WTC11 (cell line): ENCODE measurements around the gene MRPL27. TPM values are rescaled to one million over a fixed set of nuclear protein-coding genes. Genes with fewer than 3 reads are reported as not detected.

Experiments used
- ATAC-seq: fragments of 200-7000 bp; cut with Tn5 transposase; 2 replicates; pipeline ENCODE4 v1.10.0; 2021; ENCODE audit warnings: mild to moderate bottlenecking, moderate library complexity
- CTCF ChIA-PET: fragments of 300-600 bp; sonication (Branson Sonifier 250); formaldehyde crosslinking; loops from one replicate; lab custom pipeline; 2021; ENCODE audit warnings: antibody characterized with exemption; lab: Charles Lee
- POLR2A ChIA-PET: fragments of 350-600 bp; sonication (Branson Sonifier 250); formaldehyde crosslinking; loops from one replicate; lab custom pipeline; 2021; ENCODE audit warnings: antibody characterized with exemption; lab: Charles Lee
- DNase-seq: peaks from one replicate; pipeline ENCODE4 v3.0.0; 2021; ENCODE audit warnings: low spot score
- H3K27ac Mint-ChIP-seq: 2 replicates; pipeline ENCODE4 v1.8.0; 2021; ENCODE audit warnings: mixed read lengths
- H3K27me3 Mint-ChIP-seq: 2 replicates; pipeline ENCODE4 v1.8.0; 2021; ENCODE audit warnings: low read depth, mild to moderate bottlenecking, moderate library complexity, mixed read lengths
- H3K36me3 Mint-ChIP-seq: 2 replicates; pipeline ENCODE4 v1.8.0; 2021; ENCODE audit warnings: mixed read lengths
- H3K4me1 Mint-ChIP-seq: 2 replicates; pipeline ENCODE4 v1.8.0; 2022; ENCODE audit warnings: mixed read lengths
- H3K4me3 Mint-ChIP-seq: 2 replicates; pipeline ENCODE4 v1.8.0; 2021; ENCODE audit warnings: mild to moderate bottlenecking, moderate library complexity, mixed read lengths
- H3K9me3 Mint-ChIP-seq: 2 replicates; pipeline ENCODE4 v1.8.0; 2021; ENCODE audit warnings: mixed read lengths
- CREM ChIP-seq: sonication (generic); formaldehyde crosslinking; IDR thresholded peaks from 2 replicates; pipeline ENCODE4 v1.8.1; 2022; ENCODE audit warnings: mild to moderate bottlenecking, missing genetic modification reagents, moderate library complexity
- FOXK1 ChIP-seq: sonication (generic); formaldehyde crosslinking; IDR thresholded peaks from 2 replicates; pipeline ENCODE4 v1.8.0; 2022; ENCODE audit warnings: mild to moderate bottlenecking, moderate library complexity, missing genetic modification reagents
- HMGA2 ChIP-seq: fragments of 250-450 bp; sonication (Bioruptor Pico); IDR thresholded peaks from 2 replicates; pipeline ENCODE4 v1.4.0; 2021; ENCODE audit warnings: mild to moderate bottlenecking, moderate library complexity
- NFATC4 ChIP-seq: fragments of 250-450 bp; sonication (Bioruptor Pico); IDR thresholded peaks from 2 replicates; pipeline ENCODE4 v1.9.0; 2021; ENCODE audit warnings: mild to moderate bottlenecking
- NFE2L1 ChIP-seq: sonication (generic); formaldehyde crosslinking; IDR thresholded peaks from 2 replicates; pipeline ENCODE4 v1.8.1; 2023; ENCODE audit warnings: missing genetic modification reagents
- NR2C2 ChIP-seq: sonication (generic); formaldehyde crosslinking; IDR thresholded peaks from 2 replicates; pipeline ENCODE4 v1.8.0; 2022; ENCODE audit warnings: mild to moderate bottlenecking, missing genetic modification reagents
- SP1 ChIP-seq: sonication (generic); formaldehyde crosslinking; conservative IDR thresholded peaks from 2 replicates; pipeline ENCODE4 v1.8.1; 2022; ENCODE audit warnings: missing genetic modification reagents
- TEAD4 ChIP-seq: sonication (generic); formaldehyde crosslinking; IDR thresholded peaks from 2 replicates; pipeline ENCODE4 v1.8.0; 2022; ENCODE audit warnings: mild to moderate bottlenecking, missing genetic modification reagents
- ZNF138 ChIP-seq: sonication (generic); formaldehyde crosslinking; conservative IDR thresholded peaks from 2 replicates; pipeline ENCODE4 v1.8.1; 2022; ENCODE audit warnings: mild to moderate bottlenecking, moderate library complexity, missing genetic modification reagents
- ZNF263 ChIP-seq: sonication (generic); formaldehyde crosslinking; IDR thresholded peaks from 2 replicates; pipeline ENCODE4 v1.8.1; 2022; ENCODE audit warnings: low read depth, mild to moderate bottlenecking, moderate library complexity, missing genetic modification reagents
- ZNF416 ChIP-seq: fragments of 250-450 bp; sonication (Bioruptor Pico); IDR thresholded peaks from 2 replicates; pipeline ENCODE4 v1.9.0; 2021; ENCODE audit warnings: mild to moderate bottlenecking, inconsistent platforms
- total RNA-seq: library from RNA; stranded (reverse); gene quantifications from 3 replicates; pipeline ENCODE4 v1.2.3, GENCODE V29; 2021
- TF ChIP-seq, protein P1 (sequence below): sonication (generic); formaldehyde crosslinking; conservative IDR thresholded peaks from 2 replicates; pipeline ENCODE4 v1.8.1; 2022; ENCODE audit warnings: mild to moderate bottlenecking, missing genetic modification reagents
- TF ChIP-seq, protein P2 (sequence below): sonication (generic); formaldehyde crosslinking; IDR thresholded peaks from 2 replicates; pipeline ENCODE4 v1.8.1; 2023; ENCODE audit warnings: mild to moderate bottlenecking, missing genetic modification reagents, borderline replicate concordance
- TF ChIP-seq, protein P3 (sequence below): sonication (generic); formaldehyde crosslinking; IDR thresholded peaks from 2 replicates; pipeline ENCODE4 v1.8.1; 2022; ENCODE audit warnings: low read depth, mild to moderate bottlenecking, moderate library complexity, missing genetic modification reagents, borderline replicate concordance
- TF ChIP-seq, protein P4 (sequence below): fragments of 250-450 bp; sonication (Bioruptor Pico); IDR thresholded peaks from 2 replicates; pipeline ENCODE4 v1.9.0; 2021; ENCODE audit warnings: mild to moderate bottlenecking
- TF ChIP-seq, protein P5 (sequence below): sonication (generic); formaldehyde crosslinking; conservative IDR thresholded peaks from 2 replicates; pipeline ENCODE4 v1.8.1; 2023; ENCODE audit warnings: mild to moderate bottlenecking, low read depth, missing genetic modification reagents, moderate library complexity
- TF ChIP-seq, protein P6 (sequence below): fragments of 250-450 bp; sonication (Bioruptor Pico); IDR thresholded peaks from 2 replicates; pipeline ENCODE4 v1.9.0; 2021; ENCODE audit warnings: moderate library complexity, mild to moderate bottlenecking, inconsistent platforms, borderline replicate concordance
- TF ChIP-seq, protein P7 (sequence below): fragments of 250-450 bp; sonication (Bioruptor Pico); IDR thresholded peaks from 2 replicates; pipeline ENCODE4 v1.8.0; 2021; ENCODE audit warnings: mild to moderate bottlenecking

MRPL27 gene
- total RNA-seq, 1 experiment from 2014 or later = 80.5 TPM

DNA sequence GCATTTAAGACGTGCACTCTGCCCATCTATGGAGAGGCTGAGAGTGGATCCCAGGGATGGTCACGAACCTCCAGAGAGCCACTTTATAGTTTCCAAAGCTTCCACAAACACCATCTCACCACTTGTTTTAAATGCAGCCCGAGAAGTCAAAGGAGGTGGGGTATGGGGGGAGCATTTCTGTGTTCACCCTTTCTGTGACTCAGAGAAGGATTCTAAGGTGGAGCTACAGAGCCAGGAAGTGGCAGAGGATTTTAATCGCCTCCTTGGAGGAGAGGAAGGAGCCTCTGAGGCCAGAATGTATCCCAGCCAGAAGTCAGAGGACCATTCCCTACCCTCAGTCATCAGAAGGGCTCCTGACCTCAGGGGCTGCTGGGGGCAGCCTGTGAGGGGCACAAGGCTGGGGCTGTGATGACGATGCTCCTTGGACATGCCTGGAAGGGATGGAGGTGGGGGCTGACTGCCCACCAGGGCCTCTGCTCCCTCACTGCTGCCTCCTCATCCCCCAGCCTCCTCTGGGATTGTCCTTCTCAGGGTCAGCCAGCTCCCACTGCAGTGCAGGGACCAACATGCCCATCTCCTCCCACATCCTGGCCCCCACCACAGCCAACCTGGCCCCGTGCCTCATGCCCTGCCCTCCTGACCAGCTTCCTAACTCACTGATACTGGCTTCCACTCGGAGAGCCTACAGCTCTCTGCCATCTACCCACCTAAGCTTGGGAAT is 24.3 kb downstream of the MRPL27 start:
- peaks cover 11% of the 10 kb centered on the region for H3K27me3 Mint-ChIP-seq
- peaks cover 32% of the 10 kb centered on the region for H3K4me1 Mint-ChIP-seq
- CTCF ChIA-PET = interaction anchor here (0.6 to 5.0 kb wide), 6 partner anchors 13 to 246 kb away, joined by 3 to 26 read pairs (median 12); partner anchors contain the start of genes COL1A1 and LRRC59
- no peak for TF ChIP-seq NFE2L1 (CRISPR knock-in tag)
- TF ChIP-seq, protein P1, sequence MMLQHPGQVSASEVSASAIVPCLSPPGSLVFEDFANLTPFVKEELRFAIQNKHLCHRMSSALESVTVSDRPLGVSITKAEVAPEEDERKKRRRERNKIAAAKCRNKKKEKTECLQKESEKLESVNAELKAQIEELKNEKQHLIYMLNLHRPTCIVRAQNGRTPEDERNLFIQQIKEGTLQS (CRISPR knock-in tag) = no peak
- no peak for TF ChIP-seq CREM
- TF ChIP-seq ZNF138 = no peak
- TF ChIP-seq, protein P2, sequence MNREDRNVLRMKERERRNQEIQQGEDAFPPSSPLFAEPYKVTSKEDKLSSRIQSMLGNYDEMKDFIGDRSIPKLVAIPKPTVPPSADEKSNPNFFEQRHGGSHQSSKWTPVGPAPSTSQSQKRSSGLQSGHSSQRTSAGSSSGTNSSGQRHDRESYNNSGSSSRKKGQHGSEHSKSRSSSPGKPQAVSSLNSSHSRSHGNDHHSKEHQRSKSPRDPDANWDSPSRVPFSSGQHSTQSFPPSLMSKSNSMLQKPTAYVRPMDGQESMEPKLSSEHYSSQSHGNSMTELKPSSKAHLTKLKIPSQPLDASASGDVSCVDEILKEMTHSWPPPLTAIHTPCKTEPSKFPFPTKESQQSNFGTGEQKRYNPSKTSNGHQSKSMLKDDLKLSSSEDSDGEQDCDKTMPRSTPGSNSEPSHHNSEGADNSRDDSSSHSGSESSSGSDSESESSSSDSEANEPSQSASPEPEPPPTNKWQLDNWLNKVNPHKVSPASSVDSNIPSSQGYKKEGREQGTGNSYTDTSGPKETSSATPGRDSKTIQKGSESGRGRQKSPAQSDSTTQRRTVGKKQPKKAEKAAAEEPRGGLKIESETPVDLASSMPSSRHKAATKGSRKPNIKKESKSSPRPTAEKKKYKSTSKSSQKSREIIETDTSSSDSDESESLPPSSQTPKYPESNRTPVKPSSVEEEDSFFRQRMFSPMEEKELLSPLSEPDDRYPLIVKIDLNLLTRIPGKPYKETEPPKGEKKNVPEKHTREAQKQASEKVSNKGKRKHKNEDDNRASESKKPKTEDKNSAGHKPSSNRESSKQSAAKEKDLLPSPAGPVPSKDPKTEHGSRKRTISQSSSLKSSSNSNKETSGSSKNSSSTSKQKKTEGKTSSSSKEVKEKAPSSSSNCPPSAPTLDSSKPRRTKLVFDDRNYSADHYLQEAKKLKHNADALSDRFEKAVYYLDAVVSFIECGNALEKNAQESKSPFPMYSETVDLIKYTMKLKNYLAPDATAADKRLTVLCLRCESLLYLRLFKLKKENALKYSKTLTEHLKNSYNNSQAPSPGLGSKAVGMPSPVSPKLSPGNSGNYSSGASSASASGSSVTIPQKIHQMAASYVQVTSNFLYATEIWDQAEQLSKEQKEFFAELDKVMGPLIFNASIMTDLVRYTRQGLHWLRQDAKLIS (CRISPR knock-in tag) = no peak
- TF ChIP-seq, protein P3, sequence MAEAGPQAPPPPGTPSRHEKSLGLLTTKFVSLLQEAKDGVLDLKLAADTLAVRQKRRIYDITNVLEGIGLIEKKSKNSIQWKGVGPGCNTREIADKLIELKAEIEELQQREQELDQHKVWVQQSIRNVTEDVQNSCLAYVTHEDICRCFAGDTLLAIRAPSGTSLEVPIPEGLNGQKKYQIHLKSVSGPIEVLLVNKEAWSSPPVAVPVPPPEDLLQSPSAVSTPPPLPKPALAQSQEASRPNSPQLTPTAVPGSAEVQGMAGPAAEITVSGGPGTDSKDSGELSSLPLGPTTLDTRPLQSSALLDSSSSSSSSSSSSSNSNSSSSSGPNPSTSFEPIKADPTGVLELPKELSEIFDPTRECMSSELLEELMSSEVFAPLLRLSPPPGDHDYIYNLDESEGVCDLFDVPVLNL (CRISPR knock-in tag) = no peak
- TF ChIP-seq ZNF263 (CRISPR knock-in tag) = no peak
- TF ChIP-seq, all 79 proteins: peak for 0
- Mint-ChIP-seq H3K27ac (no peak overlapping the region), H3K36me3 (peaks cover 4% of the 10 kb centered on the region; the same call in 1 of the 2 replicates), H3K9me3 (no peaks in the 10 kb centered on the region), H3K4me3 (no peak overlapping the region)
- POLR2A ChIA-PET = interaction anchor here (1.0 kb wide), 1 partner anchor 20 kb away, joined by 3 read pairs; no protein-coding TSS in a partner anchor
- DNase-seq = no peak
- ATAC-seq = no peak

DNA sequence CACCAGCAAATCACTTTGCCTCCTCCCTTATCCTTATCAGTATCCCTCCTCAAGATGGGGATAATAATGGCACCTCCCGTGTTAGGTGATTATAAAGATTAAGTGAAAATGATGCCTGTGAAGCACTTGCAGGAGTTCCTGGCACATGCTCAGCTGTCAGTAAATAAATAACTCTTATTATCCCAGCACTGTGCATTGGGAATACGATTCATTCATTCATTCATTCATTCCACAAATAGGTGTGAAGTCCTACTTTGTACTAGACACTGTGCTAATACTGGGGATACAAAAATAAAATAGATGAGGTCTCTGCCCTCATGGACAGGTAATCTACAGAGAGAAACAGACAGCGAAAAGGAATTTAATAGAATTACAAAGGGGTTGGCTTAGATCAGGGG is 25.1 kb downstream of the MRPL27 start:
- DNase-seq = no peak
- no peaks in the 10 kb centered on the region for H3K9me3 Mint-ChIP-seq
- no peak for TF ChIP-seq ZNF416 (CRISPR knock-in tag)
- no peak for TF ChIP-seq NFATC4
- TF ChIP-seq, protein P4, sequence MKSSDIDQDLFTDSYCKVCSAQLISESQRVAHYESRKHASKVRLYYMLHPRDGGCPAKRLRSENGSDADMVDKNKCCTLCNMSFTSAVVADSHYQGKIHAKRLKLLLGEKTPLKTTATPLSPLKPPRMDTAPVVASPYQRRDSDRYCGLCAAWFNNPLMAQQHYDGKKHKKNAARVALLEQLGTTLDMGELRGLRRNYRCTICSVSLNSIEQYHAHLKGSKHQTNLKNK (CRISPR knock-in tag) = no peak
- TF ChIP-seq TEAD4 (CRISPR knock-in tag) = no peak
- TF ChIP-seq SP1 (CRISPR knock-in tag) = no peak
- TF ChIP-seq, protein P5, sequence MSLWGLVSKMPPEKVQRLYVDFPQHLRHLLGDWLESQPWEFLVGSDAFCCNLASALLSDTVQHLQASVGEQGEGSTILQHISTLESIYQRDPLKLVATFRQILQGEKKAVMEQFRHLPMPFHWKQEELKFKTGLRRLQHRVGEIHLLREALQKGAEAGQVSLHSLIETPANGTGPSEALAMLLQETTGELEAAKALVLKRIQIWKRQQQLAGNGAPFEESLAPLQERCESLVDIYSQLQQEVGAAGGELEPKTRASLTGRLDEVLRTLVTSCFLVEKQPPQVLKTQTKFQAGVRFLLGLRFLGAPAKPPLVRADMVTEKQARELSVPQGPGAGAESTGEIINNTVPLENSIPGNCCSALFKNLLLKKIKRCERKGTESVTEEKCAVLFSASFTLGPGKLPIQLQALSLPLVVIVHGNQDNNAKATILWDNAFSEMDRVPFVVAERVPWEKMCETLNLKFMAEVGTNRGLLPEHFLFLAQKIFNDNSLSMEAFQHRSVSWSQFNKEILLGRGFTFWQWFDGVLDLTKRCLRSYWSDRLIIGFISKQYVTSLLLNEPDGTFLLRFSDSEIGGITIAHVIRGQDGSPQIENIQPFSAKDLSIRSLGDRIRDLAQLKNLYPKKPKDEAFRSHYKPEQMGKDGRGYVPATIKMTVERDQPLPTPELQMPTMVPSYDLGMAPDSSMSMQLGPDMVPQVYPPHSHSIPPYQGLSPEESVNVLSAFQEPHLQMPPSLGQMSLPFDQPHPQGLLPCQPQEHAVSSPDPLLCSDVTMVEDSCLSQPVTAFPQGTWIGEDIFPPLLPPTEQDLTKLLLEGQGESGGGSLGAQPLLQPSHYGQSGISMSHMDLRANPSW = no peak
- TF ChIP-seq, protein P6, sequence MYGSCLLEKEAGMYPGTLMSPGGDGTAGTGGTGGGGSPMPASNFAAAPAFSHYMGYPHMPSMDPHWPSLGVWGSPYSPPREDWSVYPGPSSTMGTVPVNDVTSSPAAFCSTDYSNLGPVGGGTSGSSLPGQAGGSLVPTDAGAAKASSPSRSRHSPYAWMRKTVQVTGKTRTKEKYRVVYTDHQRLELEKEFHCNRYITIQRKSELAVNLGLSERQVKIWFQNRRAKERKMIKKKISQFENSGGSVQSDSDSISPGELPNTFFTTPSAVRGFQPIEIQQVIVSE = no peak
- no peak for TF ChIP-seq NR2C2 (CRISPR knock-in tag)
- no peak for TF ChIP-seq HMGA2
- TF ChIP-seq ZNF263 (CRISPR knock-in tag) = no peak
- TF ChIP-seq, protein P7, sequence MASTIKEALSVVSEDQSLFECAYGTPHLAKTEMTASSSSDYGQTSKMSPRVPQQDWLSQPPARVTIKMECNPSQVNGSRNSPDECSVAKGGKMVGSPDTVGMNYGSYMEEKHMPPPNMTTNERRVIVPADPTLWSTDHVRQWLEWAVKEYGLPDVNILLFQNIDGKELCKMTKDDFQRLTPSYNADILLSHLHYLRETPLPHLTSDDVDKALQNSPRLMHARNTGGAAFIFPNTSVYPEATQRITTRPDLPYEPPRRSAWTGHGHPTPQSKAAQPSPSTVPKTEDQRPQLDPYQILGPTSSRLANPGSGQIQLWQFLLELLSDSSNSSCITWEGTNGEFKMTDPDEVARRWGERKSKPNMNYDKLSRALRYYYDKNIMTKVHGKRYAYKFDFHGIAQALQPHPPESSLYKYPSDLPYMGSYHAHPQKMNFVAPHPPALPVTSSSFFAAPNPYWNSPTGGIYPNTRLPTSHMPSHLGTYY = no peak
- no peak for TF ChIP-seq FOXK1
- TF ChIP-seq, all 79 proteins: peak for 0
- ChIA-PET CTCF (interaction anchor here (1.2 to 5.0 kb wide), 5 partner anchors 14 to 147 kb away, joined by 8 to 31 read pairs (median 17); partner anchors contain the start of genes COL1A1 and LRRC59), POLR2A (interaction anchor here (1.0 to 1.6 kb wide), 2 partner anchors 14 to 21 kb away, joined by 3 to 7 read pairs; no protein-coding TSS in a partner anchor)
- ATAC-seq = no peak
- Mint-ChIP-seq H3K4me1 (peaks cover 32% of the 10 kb centered on the region), H3K27me3 (peaks cover 11% of the 10 kb centered on the region), H3K36me3 (no peaks in the 10 kb centered on the region), H3K27ac (no peak overlapping the region), H3K4me3 (peak overlapping the region; percentile 93)
